BJ (cell line): ENCODE data around the gene MYO3B. TPM values are rescaled to one million over a fixed set of nuclear protein-coding genes. Genes with fewer than 3 reads are reported as not detected.

Experiments
- CTCF ChIA-PET: fragments of 350-600 bp; formaldehyde crosslinking; extraction: SDS; loops from one replicate; lab custom pipeline; 2021; ENCODE audit warnings: antibody characterized with exemption, inconsistent platforms; lab: Yijun Ruan, JAX
- POLR2A ChIA-PET: fragments of 300-600 bp; sonication (Branson Sonifier 250); formaldehyde crosslinking; extraction: SDS; loops from one replicate; lab custom pipeline; 2021; ENCODE audit warnings: antibody characterized with exemption; lab: Charles Lee
- DNase-seq: peaks from one replicate; pipeline ENCODE4 v3.0.0-alpha.2; 2011; ENCODE audit warnings: low read depth
- H3K27me3 ChIP-seq: 2 replicates; pipeline ENCODE4 v1.6.0; 2011; ENCODE audit warnings: low read length; ENCODE audit not compliant: control insufficient read depth, insufficient read depth
- H3K36me3 ChIP-seq: 2 replicates; pipeline ENCODE4 v1.5.1; 2011; ENCODE audit warnings: low read length; ENCODE audit not compliant: control insufficient read depth, insufficient read depth
- H3K4me3 ChIP-seq: 2 replicates; pipeline ENCODE4 v1.5.1; 2011; ENCODE audit warnings: low read depth, mild to moderate bottlenecking, control low read depth, low read length
- polyA plus RNA-seq: library from polyadenylated mRNA; depleted of rRNA; stranded (reverse); fragments of >200 nt; gene quantifications from 2 replicates; pipeline ENCODE4 v1.2.3, GENCODE V29; 2011
- TF ChIP-seq, protein P1 (sequence below): IDR thresholded peaks from 2 replicates; pipeline ENCODE4 v1.5.1; 2011; ENCODE audit warnings: low read depth, mild to moderate bottlenecking, control low read depth, inconsistent platforms, low read length, moderate library complexity; ENCODE audit not compliant: insufficient read depth

The MYO3B gene
- polyA plus RNA-seq, 1 experiment = not detected

DNA sequence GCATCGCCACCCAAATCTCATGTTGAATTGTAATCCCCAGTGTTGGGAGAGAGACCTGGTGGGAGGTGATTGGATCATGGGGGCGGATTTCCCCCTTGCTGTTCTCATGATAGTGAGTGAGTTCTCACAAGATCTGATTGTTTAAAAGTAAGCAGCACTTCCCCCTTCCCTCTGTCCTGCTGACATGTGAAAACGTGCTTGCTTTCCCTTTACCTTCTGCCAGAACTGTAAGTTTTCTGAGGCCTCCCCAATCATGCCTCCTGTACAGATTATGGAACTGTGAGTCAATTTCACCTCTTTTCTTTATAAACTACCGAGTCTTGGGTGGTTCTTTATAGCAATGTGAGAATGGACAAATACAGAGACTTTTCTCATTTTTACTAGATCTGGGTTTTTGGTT is 375.8 kb downstream of the MYO3B start:
- Histone ChIP-seq H3K36me3 (no peaks in the 10 kb centered on the region), H3K27me3 (no peaks in the 10 kb centered on the region), H3K4me3 (no peak overlapping the region)
- POLR2A ChIA-PET = no interaction called here
- DNase-seq = no peak
- TF ChIP-seq, protein P1, sequence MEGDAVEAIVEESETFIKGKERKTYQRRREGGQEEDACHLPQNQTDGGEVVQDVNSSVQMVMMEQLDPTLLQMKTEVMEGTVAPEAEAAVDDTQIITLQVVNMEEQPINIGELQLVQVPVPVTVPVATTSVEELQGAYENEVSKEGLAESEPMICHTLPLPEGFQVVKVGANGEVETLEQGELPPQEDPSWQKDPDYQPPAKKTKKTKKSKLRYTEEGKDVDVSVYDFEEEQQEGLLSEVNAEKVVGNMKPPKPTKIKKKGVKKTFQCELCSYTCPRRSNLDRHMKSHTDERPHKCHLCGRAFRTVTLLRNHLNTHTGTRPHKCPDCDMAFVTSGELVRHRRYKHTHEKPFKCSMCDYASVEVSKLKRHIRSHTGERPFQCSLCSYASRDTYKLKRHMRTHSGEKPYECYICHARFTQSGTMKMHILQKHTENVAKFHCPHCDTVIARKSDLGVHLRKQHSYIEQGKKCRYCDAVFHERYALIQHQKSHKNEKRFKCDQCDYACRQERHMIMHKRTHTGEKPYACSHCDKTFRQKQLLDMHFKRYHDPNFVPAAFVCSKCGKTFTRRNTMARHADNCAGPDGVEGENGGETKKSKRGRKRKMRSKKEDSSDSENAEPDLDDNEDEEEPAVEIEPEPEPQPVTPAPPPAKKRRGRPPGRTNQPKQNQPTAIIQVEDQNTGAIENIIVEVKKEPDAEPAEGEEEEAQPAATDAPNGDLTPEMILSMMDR = no peak
- CTCF ChIA-PET = no interaction called here

DNA sequence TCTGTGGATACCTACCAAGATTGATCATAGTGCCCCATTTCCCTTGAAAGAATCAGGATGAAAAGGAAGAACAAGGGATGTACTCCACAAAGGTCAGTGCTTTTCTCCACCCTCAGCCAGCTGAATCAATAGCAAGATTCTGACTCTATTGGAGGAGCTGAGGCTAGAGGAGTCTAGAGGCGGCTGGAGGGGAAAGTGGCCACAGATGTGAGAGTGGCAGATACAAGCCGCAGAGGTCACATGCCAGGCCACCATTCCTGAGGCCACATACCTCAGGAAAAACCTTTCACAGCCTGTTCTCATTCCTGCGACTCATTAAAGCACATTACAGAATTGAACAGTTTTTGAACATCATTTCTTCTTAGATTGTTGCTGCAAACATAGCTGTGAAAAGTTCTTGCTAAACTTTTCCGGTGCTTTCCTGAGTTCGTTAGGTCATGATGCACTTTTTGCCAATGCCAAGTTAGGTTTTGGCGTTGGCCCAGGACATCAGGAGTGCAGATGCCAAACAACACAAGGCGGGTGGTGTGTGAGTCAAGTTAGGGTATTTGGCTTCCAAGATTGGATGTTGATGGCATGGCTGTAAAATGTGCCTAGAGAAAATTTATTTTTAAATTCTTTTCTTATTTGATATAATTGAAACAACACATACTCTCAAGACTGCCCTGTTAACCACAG is 376.5 kb downstream of the MYO3B start:
- ChIA-PET POLR2A (interaction anchor here (0.6 kb wide), 1 partner anchor 284 kb away, joined by 3 read pairs; no protein-coding TSS in a partner anchor), CTCF (interaction anchor here (0.7 kb wide), 1 partner anchor 257 kb away, joined by 3 read pairs; no protein-coding TSS in a partner anchor)
- H3K27me3 ChIP-seq = no peaks in the 10 kb centered on the region
- DNase-seq = no peak
- H3K36me3 ChIP-seq = no peaks in the 10 kb centered on the region
- no peak overlapping the region for H3K4me3 ChIP-seq
- TF ChIP-seq, protein P1 = no peak

DNA sequence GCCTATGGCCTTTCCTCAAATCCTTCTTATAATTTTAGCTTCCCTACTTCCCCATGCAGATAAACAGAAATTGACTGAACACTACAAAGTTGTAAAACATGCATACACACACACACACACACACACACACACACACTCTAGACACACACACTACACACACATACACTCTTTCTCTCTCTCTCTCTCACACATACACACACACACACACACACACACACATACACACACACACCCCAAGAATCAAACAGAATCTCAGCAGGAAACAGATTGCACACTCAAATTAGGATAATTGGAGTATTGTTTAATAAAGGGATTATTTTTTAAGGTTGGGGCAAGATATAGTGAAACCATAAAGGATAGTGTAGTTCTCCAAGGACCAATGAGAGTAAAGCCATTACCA is 385.0 kb downstream of the MYO3B start:
- H3K36me3 ChIP-seq = no peaks in the 10 kb centered on the region
- 0 out of 2 replicates have a peak, but pooled peaks cover 2% of the 10 kb centered on the region for H3K27me3 ChIP-seq
- TF ChIP-seq, protein P1 = no peak
- no peak for DNase-seq
- H3K4me3 ChIP-seq = no peak overlapping the region
- ChIA-PET POLR2A (no interaction called here), CTCF (no interaction called here)

DNA sequence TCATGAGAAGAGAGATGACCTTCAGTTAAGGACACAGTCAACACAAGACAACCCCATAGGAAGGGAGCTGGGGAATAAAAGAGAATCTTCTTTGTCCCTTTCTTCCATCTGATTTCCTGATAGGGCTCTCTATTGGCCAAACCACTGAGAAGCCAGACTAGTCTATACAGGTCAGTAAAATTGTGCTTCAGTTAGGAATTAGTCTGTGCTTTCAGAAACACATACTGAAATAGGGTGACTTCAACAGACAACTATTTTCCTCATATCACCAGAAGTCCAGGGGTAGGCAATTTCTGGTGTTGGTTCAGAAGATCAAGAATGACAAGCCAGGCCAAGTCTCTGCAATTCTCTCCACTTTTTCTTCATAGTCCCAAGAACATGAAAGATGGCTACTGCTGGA is 385.5 kb downstream of the MYO3B start:
- no peak for DNase-seq
- TF ChIP-seq, protein P1 = no peak
- 0 out of 2 replicates have a peak, but pooled peaks cover 2% of the 10 kb centered on the region for H3K27me3 ChIP-seq
- no peak overlapping the region for H3K4me3 ChIP-seq
- ChIA-PET POLR2A (no interaction called here), CTCF (no interaction called here)
- H3K36me3 ChIP-seq = no peaks in the 10 kb centered on the region

DNA sequence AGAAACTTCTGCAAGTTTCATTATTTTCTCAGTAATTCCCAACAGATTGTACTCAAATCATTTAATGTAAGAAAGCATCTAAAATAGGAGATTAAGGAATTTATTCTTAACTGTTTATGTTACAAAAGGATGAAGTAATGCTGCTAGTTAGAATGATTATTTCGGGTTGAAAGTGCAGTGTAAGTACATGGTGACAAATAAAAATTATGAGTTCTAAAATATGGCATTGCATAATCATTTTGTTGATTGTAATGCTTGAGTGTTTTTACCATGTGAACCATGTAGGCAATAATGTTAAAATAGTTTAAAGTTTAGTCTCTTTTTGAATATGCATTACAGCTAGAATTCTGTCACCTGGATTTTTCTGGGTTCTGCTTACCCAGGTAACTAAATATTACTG is 388.2 kb downstream of the MYO3B start:
- TF ChIP-seq, protein P1 = no peak
- POLR2A ChIA-PET = no interaction called here
- CTCF ChIA-PET = no interaction called here
- H3K36me3 ChIP-seq = no peaks in the 10 kb centered on the region
- 0 out of 2 replicates have a peak, but pooled peaks cover 2% of the 10 kb centered on the region for H3K27me3 ChIP-seq
- DNase-seq = no peak
- H3K4me3 ChIP-seq = no peak overlapping the region
